HK-2 (cell line): ENCODE data around the gene ASIC2.
"Not testable (repeated sequence)": the region's sequence is repeated elsewhere in the genome, so short reads cannot be mapped to it uniquely, and the experiment has no call there.

Experiments used
- DNase-seq: peaks from one replicate; pipeline ENCODE4 v3.0.0-alpha.2; 2018; ENCODE audit not compliant: unreplicated experiment

ASIC2 gene

GRCh38 chr17:33021731-33022408 is 271.2 kb downstream of the ASIC2 start:
- no peak for DNase-seq

- DNase-seq, result no peak
These were observed 273.8 kb downstream of the ASIC2 start for GRCh38 chr17:33019161-33019890.

DNA sequence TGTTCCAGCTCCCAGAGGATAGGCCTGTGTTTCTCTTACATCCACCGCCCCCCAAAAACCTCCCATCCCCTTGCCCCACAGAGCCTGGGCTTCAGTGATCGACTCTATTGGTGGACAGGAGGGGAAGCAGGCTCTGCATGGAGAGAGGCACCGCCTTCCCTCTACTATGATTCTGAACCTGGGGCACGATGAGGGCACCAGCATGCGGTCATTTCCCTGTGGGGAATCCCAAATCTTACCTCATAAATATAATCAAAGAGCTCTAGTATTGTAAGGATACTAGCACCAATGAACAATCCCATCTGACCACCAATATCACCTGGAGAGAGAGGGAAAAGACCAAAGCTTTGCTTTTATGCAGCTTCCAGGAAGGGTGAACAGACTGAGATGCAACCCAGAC is 275.7 kb downstream of the ASIC2 start:
- no peak for DNase-seq

DNA sequence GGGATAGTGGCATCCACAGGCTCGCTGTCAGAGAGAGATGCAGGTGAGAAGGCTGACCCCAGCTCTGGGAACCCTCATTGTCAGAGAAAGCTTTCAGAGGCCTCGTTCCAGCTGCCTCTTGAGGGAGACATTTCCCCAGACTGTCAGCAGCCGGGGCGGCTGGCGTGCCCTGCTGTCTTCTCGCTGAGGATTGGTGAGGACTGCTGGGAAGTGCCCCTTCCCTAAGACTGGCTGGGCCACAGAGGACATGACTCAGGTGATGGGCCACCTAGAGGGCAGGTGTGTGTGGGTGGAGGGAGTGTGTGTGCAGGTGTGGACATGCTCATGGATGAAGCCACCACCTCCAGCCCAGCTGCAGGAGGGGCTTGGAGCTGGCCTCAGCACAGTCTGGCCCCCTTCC is 276.2 kb downstream of the ASIC2 start:
- DNase-seq, result no peak

DNA sequence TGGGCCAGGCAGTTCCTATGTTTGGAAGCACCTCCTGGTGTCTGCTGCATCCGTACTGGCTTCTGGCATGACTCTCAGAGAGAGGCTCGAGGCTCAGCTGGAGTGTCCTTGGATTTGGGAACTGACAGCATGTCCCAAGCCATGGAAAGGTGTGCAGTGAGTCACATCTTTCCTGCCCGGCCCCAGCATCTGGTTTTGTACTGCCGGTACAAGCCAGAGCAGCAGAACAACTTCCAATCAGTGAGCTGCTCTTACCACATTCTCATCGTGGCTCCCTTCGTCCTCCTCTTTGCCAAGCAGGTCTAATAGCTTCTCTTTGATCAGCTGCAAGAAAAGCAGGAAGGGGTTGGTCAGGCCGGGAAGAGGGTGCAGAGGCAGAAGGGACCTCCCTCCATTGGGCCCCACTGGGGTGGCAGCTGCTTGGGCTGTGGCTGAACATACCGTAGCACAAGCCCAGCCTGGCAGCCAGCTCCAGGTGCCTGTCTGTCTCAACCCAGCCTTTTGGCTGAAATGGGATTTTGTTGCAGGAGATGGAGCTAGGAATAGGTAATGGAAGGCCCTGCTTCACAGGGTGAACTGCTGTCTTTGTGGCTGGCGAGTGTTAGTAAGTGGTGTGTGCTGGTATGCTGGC is 277.3 kb downstream of the ASIC2 start:
- no peak for DNase-seq

DNA sequence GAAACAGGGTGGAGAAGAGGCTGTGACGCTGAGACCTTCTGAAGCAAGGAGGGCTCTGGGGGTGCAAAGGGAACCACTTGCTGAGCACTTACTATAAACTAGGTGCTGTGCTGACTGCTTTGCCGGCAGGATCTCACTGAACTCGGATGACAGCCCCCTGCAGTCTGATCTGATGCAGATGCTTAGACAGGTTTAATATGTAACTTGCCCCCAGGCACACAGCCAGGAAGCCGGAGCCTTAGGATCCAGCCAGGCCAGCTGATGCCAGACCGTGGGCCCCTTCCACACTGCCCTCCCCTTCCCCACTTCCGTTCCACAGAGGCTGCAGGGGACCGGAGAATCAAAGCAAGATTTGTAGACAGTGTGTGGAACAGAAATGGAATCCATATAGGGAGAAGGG is 278.3 kb downstream of the ASIC2 start:
- DNase-seq, result peak; percentile 58

GRCh38 chr17:33013596-33014375 is 279.3 kb downstream of the ASIC2 start:
- no peak for DNase-seq

DNA sequence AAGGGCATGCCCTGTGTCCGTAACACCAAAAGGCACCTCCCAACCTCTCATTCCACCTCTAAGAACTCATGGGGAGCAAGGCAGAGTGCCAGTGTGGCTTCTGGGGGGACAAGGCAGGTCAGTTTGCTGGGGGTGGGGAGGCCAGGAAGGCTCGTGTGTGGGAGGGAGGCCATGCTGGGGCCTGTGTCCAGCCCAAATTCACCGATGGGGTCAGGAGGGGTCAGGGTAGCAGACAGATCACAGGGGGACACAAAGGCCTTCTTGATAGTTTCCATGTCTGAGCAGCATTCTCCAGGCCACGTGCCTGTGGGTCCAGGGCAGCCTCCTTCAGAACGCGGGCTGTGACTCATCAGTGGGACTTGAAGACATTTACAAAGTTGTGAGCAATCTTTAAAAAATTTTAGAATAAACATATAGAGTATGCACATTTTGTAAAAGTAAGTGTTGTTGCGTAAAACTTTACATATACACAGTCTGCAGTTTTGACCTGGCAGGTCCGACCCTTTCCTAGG is 280.5 kb downstream of the ASIC2 start:
- peak; percentile 60 for DNase-seq

DNA sequence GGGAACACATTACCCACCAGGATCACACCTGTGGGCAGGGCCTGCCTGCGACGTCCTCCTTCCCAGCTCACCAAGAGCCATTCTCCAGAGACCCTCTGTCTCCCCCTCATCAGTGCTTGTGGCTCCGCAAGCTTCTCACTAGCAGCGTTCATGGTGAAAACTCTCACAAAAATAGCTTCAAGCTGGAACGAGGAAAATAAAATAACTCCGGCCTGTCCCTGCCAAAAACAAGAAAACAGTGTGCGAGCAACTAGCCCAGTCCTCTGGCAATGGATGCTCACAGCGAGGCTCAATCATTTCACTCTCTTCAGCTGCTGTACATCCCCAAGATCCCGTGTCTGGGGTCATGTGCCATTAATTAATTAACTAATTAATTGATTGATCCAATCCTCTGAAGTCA is 283.5 kb downstream of the ASIC2 start:
- DNase-seq, result no peak

DNA sequence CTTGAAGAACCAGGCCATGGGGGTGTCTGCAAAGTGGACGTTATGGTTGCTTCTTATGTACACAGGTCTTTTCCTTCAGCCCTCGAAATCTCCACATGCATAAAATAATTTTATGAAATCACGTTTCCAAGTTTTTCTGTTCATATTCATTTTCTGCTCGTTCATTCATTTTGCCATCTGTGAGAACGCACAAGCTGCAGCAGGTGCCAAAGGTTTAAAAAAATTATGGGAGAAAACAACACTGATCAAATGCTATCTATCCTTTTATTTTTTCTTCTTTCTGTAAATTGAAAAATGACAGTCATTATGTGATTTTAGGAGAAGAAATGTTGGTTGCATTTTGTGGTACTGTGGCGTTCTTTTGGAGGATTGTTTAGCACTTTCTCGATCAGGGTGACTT is 285.9 kb downstream of the ASIC2 start:
- no peak for DNase-seq

DNA sequence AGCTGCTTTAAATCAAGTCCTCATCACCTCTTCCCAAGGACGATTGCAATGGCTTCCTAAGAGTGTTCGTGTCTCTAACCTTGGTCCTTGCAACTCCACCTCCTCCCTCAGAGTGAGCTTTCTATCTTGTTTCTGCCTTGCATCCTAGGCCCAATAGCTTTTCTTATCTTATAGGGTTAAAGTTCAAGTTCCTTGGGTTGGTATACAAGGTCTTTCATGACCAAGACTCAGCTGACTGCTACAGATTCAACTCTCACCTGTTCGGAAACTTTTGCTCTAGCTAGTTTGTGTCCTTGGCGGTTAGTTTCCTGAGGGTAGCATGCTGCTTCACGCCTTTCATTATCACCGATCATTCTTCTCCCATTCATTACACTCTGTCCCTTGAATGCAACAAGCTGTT is 290.8 kb downstream of the ASIC2 start:
- no peak for DNase-seq

- peak; percentile 37 for DNase-seq
These were observed 294.2 kb downstream of the ASIC2 start for GRCh38 chr17:32998887-32999228.

- DNase-seq, result peak; percentile 80
These were observed 294.8 kb downstream of the ASIC2 start for GRCh38 chr17:32998111-32998886.

GRCh38 chr17:32995416-32996045 is 297.6 kb downstream of the ASIC2 start:
- DNase-seq, result no peak

DNA sequence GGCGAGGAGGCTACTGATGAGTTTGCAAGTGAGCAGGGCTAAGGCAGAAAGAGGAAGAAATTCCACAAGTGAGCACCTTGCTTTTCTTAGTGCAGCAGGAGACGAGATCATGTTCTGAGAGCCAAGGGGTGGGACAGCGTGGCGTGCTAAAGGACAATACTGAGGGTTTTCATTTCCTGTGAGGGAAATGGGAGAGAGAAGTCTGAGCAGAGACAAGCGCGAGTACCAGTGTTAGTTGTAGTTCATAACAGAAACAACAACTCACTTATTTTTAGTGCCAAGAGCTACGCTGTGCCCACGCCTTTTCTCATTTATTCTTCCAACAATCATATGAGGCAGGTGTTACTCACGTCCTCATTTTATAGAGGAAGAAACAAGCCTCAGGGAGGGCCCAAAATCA is 299.1 kb downstream of the ASIC2 start:
- DNase-seq, result no peak

- no peak for DNase-seq
These were observed 300.6 kb downstream of the ASIC2 start for GRCh38 chr17:32992321-32993033.

DNA sequence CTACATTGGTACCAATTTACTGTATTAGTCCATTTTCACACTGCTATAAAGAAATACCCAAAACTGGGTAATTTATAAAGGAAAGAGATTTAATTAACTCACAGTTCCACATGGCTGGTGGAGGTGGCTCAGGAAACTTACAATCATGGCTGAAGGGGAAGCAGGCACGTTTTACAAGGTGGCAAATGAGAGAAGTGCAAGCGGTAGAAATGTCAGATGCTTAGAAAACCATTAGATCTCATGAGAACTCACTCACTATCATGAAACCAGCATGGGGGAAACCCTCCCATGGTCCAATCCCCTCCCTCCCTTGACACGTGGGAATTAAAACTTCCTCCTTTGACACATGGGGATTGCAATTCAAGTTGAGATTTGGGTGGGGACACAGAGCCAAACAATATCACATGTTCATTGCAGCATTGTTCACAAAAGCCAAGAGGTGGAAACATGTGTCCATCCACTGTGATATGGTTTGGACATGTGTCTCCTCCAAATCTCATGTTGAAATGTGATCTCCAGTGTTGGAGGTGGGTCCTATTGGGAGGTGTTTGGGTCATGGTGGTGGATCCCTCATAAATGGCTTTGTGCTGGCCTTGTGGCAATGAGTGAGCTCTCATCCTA is 304.5 kb downstream of the ASIC2 start:
- DNase-seq, result no peak

GRCh38 chr17:32987868-32988267 is 305.2 kb downstream of the ASIC2 start:
- not testable (repeated sequence) for DNase-seq

DNA sequence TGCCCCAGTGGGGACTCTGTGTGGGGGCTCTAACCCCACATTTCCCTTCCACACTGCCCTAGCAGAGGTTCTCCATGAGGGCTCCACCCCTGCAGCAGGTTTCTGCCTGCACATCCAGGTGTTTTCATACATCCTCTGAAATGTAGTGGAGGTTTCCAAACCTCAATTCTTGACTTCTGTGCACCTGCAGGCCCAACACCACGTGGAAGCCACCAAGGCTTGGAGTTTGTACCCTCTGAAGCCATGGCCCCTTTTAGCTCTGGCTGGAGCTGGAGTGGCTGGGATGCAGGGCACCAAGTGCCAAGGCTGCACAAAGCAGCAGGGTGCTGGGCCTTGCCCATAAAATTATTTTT is 305.7 kb downstream of the ASIC2 start:
- not testable (repeated sequence) for DNase-seq
